Brain pericyte (primary cell): ENCODE data around the gene SLC30A1.
"Not testable (repeated sequence)": the region's sequence is repeated elsewhere in the genome, so short reads cannot be mapped to it uniquely, and the experiment has no call there.

Source experiments
- DNase-seq: peaks from one replicate; pipeline ENCODE4 v3.0.0-alpha.2; 2012; ENCODE audit warnings: low read depth, low spot score

Gene SLC30A1

DNA sequence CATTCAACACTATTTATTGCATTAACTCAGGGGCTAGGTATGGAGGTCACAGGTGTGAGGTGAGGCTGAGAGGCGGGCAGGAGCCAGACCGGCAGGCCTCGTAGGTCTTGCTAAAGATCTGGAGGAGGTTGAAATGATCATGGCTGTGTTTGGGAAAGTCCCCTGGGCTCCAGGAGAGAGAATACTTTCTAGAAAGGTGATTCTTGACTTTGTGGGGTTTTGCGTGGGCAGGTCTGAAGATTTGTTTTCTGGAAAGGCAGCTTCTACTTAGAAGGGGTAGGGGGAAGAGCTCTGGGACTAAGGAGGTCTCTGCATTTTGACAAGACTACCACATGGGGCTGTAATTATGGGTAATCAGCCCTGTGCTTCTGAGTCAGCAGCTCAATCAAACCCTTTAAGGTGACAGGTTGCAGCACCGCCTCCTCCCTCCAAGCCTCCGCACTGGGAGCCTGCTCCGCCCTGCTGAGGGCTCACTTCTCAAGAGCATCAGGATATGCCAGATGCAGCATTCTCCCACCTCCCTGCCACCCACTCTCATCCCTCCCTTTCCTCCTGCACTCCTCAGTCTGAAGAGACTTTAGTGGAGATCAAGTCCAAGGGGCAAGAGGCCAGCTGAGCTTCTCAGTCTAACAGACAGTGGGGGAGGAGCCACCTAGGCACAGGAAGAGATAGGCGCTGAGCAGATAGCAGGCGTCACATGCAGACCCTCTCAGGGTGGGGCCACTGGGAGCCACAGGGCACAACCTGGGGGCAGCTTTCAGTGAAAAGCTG, 30.5 kb downstream of the SLC30A1 start:
- no peak for DNase-seq

DNA sequence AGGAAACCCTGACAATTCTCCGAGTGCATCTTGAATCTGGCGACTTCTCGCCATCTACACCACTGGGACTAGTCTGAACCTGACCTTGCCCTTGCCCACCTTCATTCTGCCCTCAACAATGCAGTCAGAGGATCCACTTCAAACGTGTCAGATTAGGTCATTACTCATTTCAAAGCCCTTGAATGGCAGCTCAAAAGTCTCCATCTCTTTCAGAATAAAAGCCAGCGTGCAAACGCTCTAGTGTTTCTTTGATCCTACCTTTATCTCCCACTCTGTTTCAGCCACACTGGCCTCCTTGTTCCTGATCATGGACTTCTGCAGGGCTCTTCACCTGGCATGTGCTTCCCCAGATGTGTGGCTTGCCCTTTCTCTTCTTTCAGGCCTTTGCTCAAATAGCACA, 31.3 kb downstream of the SLC30A1 start:
- DNase-seq = no peak

- no peak for DNase-seq
Observed at GRCh38 chr1:211546543-211546942, 32.4 kb downstream of the SLC30A1 start.

DNA sequence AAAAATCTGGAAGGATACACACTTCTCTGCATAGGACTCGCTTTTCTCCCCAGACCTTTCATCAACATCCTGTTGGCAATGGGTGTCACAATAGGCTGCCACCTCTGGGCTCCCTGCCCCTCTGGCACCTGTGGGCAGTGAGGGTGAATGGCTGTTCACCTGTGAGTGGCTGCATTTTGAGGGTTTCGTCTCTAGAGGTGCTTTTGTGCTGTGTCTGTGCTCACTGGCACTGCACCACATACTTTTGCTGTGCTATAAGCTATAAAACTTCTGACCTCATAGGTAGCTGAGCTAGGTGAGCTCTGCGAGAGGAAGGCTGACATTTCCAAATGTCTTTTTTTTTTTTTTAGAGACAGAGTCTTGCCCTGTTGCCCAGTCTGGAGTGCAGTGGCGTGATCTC, 35.9 kb downstream of the SLC30A1 start:
- no peak for DNase-seq

- DNase-seq = no peak
Observed at GRCh38 chr1:211541720-211542477, 37.1 kb downstream of the SLC30A1 start.

DNA sequence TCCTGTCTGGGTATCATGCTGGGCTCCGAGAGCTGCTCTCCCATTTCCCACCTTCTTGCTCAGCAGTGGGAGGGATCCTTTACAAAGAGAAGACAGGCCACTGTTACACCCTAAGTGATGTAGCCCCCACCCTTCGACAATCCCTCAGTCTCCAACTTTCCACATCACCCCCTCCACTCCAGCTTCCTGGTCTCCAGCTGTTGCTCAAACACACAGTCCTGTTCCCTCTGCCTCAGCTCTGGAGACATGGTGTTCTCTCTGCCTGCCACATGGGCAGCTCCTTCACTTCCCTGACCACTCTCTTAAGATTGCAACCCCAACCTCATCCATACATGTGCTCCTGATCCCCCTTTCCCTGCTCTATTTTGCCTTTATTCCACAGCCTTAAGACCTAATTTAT, 37.7 kb downstream of the SLC30A1 start:
- DNase-seq = no peak

- not testable (repeated sequence) for DNase-seq
Observed at GRCh38 chr1:211540824-211541223, 38.1 kb downstream of the SLC30A1 start.

DNA sequence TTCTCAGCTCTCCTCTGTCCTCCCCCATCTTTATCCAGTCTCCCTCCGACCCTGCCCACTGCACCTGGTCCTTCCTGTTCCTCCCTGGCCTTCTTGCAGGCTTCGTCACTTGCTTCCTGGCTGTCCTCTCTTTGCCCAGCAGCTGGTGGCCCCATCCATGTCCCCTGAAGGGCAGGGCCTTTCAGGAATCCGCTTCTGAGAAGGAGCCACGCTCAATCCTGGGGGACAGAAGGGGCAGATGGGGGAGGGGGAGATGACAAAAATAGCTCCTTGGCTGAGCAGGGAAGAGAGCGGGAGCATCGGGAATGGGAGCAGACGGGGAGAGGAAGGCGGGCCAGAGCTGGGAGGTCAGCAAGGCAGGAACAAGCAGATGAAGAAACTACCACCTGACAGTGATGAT, 40.7 kb downstream of the SLC30A1 start:
- DNase-seq = no peak

- no peak for DNase-seq
Observed at GRCh38 chr1:211537253-211537652, 41.7 kb downstream of the SLC30A1 start.

DNA sequence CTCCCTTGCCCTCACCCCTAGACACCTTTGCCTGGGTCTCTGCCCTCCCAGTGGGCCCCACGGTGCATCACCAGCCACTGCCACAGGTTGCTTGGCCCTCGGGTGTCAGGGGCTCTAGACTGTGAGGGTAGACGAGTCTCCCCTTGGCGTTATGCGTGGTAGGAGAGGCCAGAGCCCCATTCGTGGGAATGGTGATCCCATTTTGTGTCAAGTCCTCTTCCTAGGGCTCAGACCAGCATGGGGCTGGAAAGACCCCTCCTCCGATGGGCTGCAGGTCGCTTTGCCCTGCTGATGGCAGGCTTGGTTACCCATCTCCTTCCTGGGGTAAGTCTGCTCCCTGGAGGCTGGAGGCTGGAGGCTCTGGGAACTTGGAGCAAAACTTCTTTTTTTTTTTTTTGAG, 42.4 kb downstream of the SLC30A1 start:
- DNase-seq = no peak

GRCh38 chr1:211535346-211535745, 43.6 kb downstream of the SLC30A1 start:
- DNase-seq = no peak

DNA sequence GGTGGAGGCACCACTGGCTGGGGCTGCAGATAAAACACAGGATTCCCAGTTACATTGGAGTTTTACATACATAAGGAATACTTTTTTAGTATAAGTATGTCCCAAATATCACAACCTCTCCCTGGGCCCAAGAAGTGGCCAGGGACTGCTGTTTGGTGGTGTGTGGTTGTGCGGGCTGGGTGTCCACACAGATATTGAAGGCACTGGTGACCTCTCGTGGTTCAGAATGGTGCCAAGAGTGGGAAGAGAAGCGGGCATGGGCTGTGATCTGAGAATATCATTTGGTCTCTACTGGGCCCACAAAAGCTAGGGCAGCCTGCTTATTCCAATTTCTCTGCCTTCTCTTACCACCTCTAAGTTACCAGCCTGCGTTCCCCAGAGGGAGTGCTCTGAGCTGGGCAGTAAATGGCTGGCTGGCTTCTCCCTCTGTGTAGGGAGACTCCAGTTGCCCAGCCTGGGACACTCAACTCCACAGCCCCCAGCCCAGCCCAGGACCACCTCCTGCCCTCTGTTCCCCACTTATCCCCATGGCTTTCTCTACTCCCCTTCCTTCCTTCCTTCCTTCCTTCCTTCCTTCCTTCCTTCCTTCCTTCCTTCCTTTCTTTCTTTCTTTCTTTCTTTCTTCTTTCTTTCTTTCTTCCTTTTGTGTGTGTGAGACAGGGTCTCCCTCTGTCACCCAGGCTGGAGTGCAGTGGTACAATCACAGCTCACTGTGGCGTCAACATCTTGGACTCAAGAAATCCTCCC, 44.2 kb downstream of the SLC30A1 start:
- no peak for DNase-seq

DNA sequence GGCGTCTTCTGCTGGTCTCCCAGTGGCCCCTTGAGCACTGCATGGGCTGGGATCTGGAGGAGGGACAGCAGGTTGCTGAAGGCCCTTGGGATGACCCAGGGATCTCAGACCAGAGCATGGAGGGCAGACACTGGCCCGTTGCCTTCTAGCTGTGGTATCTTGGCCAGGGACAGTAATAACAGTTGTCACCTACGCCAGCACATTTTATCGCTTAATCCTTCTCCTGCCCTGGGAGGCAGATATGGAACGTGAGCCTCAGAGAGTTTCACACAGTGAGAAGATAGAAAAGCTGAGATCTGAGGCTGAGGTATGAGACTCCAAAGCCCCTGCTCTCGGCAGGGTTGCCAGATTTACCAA, 46.9 kb downstream of the SLC30A1 start:
- no peak for DNase-seq

- DNase-seq = no peak
Observed at GRCh38 chr1:211531194-211532087, 47.5 kb downstream of the SLC30A1 start.

- no peak for DNase-seq
Observed at GRCh38 chr1:211530102-211530501, 48.9 kb downstream of the SLC30A1 start.

DNA sequence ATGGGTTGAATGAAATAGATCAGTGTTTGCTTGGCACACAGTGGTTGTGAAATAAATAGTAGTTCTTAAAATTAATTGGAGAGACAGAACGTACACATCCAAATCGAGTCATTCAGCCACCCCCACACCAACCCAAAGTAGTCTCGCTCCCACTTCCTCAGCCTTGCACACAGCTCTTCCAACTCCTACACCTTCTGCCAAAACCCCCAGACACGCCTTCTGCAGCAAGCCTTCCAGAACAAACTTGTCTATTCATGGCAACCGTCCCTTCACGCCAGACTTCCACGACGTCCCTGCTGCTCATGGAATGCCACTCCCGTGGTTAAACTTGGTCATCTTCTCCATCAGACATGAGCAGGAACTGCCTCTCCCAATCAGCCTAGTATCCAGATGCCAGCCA, 49.5 kb downstream of the SLC30A1 start:
- no peak for DNase-seq

- no peak for DNase-seq
Observed at GRCh38 chr1:211529011-211529410, 50.0 kb downstream of the SLC30A1 start.

DNA sequence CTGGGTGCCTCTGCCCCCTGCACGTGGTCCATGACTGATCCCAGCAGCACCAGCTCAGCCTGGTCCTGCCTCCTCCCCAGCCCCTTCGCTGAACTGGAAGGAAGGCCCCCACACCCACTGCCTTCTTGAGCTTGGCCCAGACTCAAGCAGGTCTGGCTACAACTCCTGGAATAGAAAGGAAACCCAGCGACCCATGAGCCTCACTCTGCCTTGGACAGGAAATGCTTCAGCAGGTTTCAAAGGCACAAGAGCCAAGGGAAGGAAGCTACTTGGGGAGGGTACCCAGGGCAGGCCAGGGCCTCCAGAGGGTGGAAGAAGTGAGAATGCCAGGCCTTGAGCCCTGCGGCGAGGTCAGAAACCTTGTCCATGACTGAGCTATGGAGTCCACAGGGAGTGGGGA, 51.1 kb downstream of the SLC30A1 start:
- no peak for DNase-seq

DNA sequence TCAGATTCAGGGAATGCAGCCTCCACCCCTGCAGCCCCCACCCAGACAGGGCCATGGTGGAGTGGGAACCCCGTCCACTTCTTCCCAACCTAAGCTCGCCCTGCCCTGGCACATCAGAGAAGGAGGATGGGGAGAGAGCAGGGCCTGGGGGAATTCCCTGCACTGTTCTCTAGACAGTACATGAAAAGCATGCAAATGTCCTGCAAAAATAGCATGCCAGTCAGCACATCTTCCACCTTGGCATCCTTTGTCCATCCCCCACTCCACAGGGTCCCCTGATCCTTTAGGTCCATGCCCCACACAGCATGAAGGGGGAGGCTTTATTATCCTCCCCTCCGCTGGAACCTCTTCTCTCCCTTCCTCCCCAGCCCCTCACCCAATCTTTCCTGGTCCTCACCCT, 52.0 kb downstream of the SLC30A1 start:
- DNase-seq = no peak

DNA sequence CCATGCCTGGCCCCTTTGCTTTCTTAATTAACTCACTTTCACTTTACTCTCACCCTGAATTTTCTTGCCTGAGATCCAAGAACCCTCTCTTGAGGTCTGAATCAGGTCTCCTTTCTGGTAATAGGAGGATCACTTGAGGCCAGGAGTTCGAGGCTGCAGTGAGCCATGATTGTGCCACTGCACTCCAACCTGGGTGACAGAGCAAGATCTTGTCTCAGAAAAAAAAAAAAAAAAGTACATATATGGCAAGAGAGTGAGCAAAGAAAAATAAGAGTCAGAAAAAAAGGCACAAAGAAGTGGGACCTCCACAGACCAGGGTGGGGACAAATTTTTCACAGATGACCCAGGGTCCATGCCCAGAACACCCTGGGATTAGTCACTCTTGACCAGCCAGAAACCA, 52.9 kb downstream of the SLC30A1 start:
- DNase-seq = no peak

- no peak for DNase-seq
Observed at GRCh38 chr1:211525101-211525676, 53.8 kb downstream of the SLC30A1 start.
